B cell (primary cell): ENCODE data around the gene AMH. TPM values are rescaled to one million over a fixed set of nuclear protein-coding genes. Genes with fewer than 3 reads are reported as not detected.

Source experiments
- ATAC-seq: fragments of 200-7000 bp; cut with Tn5 transposase; one replicate; pipeline ENCODE4 v1.10.0; 2021; ENCODE audit warnings: low read depth, mild to moderate bottlenecking, moderate number of reproducible peaks, moderate library complexity
- CTCF ChIA-PET: fragments of 350-600 bp; sonication (Branson Sonifier 250); formaldehyde crosslinking; loops from one replicate; lab custom pipeline; 2021; ENCODE audit warnings: antibody characterized with exemption, inconsistent platforms; lab: Charles Lee
- POLR2A ChIA-PET: fragments of 350-600 bp; sonication (Branson Sonifier 250); formaldehyde crosslinking; loops from one replicate; lab custom pipeline; 2021; ENCODE audit warnings: antibody characterized with exemption; lab: Charles Lee
- DNase-seq: peaks from one replicate; pipeline ENCODE4 v3.0.0; 2013
- H2AFZ ChIP-seq: 2 replicates; pipeline ENCODE4 v1.6.1; 2012; ENCODE audit warnings: mild to moderate bottlenecking, low read depth, low read length; ENCODE audit not compliant: insufficient read depth, poor library complexity, severe bottlenecking
- H3K27ac ChIP-seq, 2 donors: 1 replicate in 1 of 2; 2 replicates in 1 of 2; pipeline ENCODE4 v1.5.1; 2012 to 2013; ENCODE audit warnings: low read length in 2 of 2, mild to moderate bottlenecking in 2 of 2, moderate library complexity in 1 of 2
- H3K27me3 ChIP-seq, 4 experiments: fragments of 200-600 bp in 1 of 4; sonication (generic) in 1 of 4; replicated peaks in 1 of 4; 1 replicate in 2 of 4; 2 replicates in 2 of 4; pipeline versions ENCODE4 v1.6.1 to v1.7.0; 2013 to 2016; ENCODE audit warnings: low read length in 3 of 4, mild to moderate bottlenecking in 2 of 4, mixed read lengths in 1 of 4, moderate library complexity in 1 of 4; ENCODE audit not compliant: insufficient read depth in 4 of 4, control insufficient read depth in 3 of 4; ENCODE audit errors: control extremely low read depth in 1 of 4
- H3K36me3 ChIP-seq, 2 experiments: replicated peaks in 1 of 2; 1 replicate in 1 of 2; 2 replicates in 1 of 2; pipeline versions ENCODE4 v1.6.1 to v1.7.1; 2013; ENCODE audit warnings: low read length in 1 of 2; ENCODE audit not compliant: insufficient read depth in 2 of 2, control insufficient read depth in 1 of 2; ENCODE audit errors: control extremely low read depth in 1 of 2, extremely low read depth in 1 of 2
- H3K4me1 ChIP-seq, 2 donors: fragments of 200-600 bp in 1 of 2; sonication (generic) in 1 of 2; 1 replicate in 1 of 2; 2 replicates in 1 of 2; pipeline versions ENCODE4 v1.5.1 to v1.6.1; 2013 to 2017; ENCODE audit warnings: low read length in 2 of 2; ENCODE audit not compliant: control insufficient read depth in 2 of 2, insufficient read depth in 2 of 2
- H3K4me2 ChIP-seq: replicated peaks from 2 replicates; pipeline ENCODE3; 2012; ENCODE audit warnings: mild to moderate bottlenecking, low read depth, low read length; ENCODE audit not compliant: poor library complexity, severe bottlenecking
- H3K4me3 ChIP-seq, 5 experiments: fragments of 200-600 bp in 1 of 5; sonication (generic) in 1 of 5; 1 replicate in 3 of 5; 2 replicates in 2 of 5; pipeline versions ENCODE4 v1.5.1 to v1.7.0; 2011 to 2016; ENCODE audit warnings: low read length in 4 of 5, mild to moderate bottlenecking in 4 of 5, low read depth in 2 of 5, control low read depth in 1 of 5, moderate library complexity in 1 of 5; ENCODE audit not compliant: insufficient read depth in 1 of 5; ENCODE audit errors: control extremely low read depth in 1 of 5, extremely low read depth in 1 of 5
- H3K79me2 ChIP-seq: fragments of 200-600 bp; sonication (generic); one replicate; pipeline ENCODE4 v1.6.0; 2016; ENCODE audit warnings: low read length; ENCODE audit not compliant: control insufficient read depth, insufficient read depth
- H3K9ac ChIP-seq: fragments of 200-600 bp; sonication (generic); 2 replicates; pipeline ENCODE4 v1.6.1; 2017; ENCODE audit warnings: mild to moderate bottlenecking, low read length, moderate library complexity
- H3K9me3 ChIP-seq, 3 donors: one replicate each; pipeline versions ENCODE4 v1.6.1 to v1.7.1; 2013; ENCODE audit warnings: low read length in 2 of 3; ENCODE audit not compliant: control insufficient read depth in 2 of 3, insufficient read depth in 1 of 3; ENCODE audit errors: control extremely low read depth in 1 of 3
- H4K20me1 ChIP-seq: 2 replicates; pipeline ENCODE4 v1.6.0; 2012; ENCODE audit warnings: mild to moderate bottlenecking, low read length; ENCODE audit not compliant: insufficient read depth, control insufficient read depth, poor library complexity, severe bottlenecking
- H3K27ac Mint-ChIP-seq: one replicate; pipeline ENCODE4 v1.8.0; 2021; ENCODE audit warnings: mixed read lengths
- H3K27me3 Mint-ChIP-seq: one replicate; pipeline ENCODE4 v1.8.0; 2021; ENCODE audit warnings: mixed read lengths
- H3K4me1 Mint-ChIP-seq: one replicate; pipeline ENCODE4 v1.8.0; 2021; ENCODE audit warnings: mixed read lengths
- H3K4me3 Mint-ChIP-seq: one replicate; pipeline ENCODE4 v1.8.0; 2021; ENCODE audit warnings: mixed read lengths
- H3K9me3 Mint-ChIP-seq: one replicate; pipeline ENCODE4 v1.8.0; 2022; ENCODE audit warnings: mixed read lengths; ENCODE audit not compliant: insufficient read depth
- CTCF ChIP-seq: fragments of 200-600 bp; IDR thresholded peaks from one replicate; pipeline ENCODE4 v1.8.0; 2022; ENCODE audit warnings: antibody characterized with exemption, mild to moderate bottlenecking
- EZH2 ChIP-seq: IDR thresholded peaks from 2 replicates; pipeline ENCODE4 v1.6.1; 2012; ENCODE audit warnings: borderline replicate concordance, low read depth, mild to moderate bottlenecking, moderate library complexity, low read length; ENCODE audit not compliant: insufficient read depth, poor library complexity, severe bottlenecking
- WGBS: methylation state at CpG from one replicate; pipeline ENCODE4 v1.1.5; 2013; ENCODE audit warnings: missing lambda C conversion rate; ENCODE audit not compliant: insufficient coverage; 5-methylcytosine and 5-hydroxymethylcytosine counted together
- intact Hi-C: fragments of 100-400 bp; cut with micrococcal nuclease; formaldehyde crosslinking; loops from one replicate; pipeline ENCODE4 v1.10.0; 2022
- polyA plus RNA-seq: library from polyadenylated mRNA; depleted of rRNA; stranded (reverse); fragments of >200 nt; gene quantifications from 2 replicates; pipeline ENCODE4 v1.2.3, GENCODE V29; 2012
- total RNA-seq, 2 donors: library from RNA; stranded (reverse); fragments of 120-200 nt in 1 of 2; gene quantifications; 1 replicate in 1 of 2; 2 replicates in 1 of 2; pipeline versions ENCODE4 v1.2.3 to v1.2.4, GENCODE V29; 2013 to 2022

The AMH gene
- total and polyA plus RNA-seq, 2 donors (not counting 1 experiment from before 2014, with no cell fraction given), result 1.5 to 4.5 TPM

- intact Hi-C loops, result loop anchor here (2.0 to 5.0 kb wide), 2 partner anchors 13 to 35 kb away; no protein-coding TSS in a partner anchor
- peak overlapping the region; percentile 97 for H3K4me3 Mint-ChIP-seq
- WGBS, result 52% methylated on average over 13 of the region's 13 CpGs
Observed at GRCh38 chr19:2287585-2288337, 38.6 kb downstream of the AMH start.

More at GRCh38 chr19:2287585-2288337, 38.6 kb downstream of the AMH start:
- peak overlapping the region; percentile 87 for H3K27ac Mint-ChIP-seq
- POLR2A ChIA-PET, result interaction anchor here (0.6 to 3.4 kb wide), 14 partner anchors 10 to 934 kb away, joined by 3 to 65 read pairs (median 5); partner anchors contain the start of genes LSM7, MKNK2 and SPPL2B
- Histone ChIP-seq H2AFZ (no peak overlapping the region), H3K9me3 (no peaks in the 10 kb centered on the region), H3K79me2 (peaks cover 39% of the 10 kb centered on the region), H3K4me2 (peak overlapping the region; percentile 82), H3K4me1 (peaks cover 31 to 46% of the 10 kb centered on the region in 2 donors), H3K4me3 (no peak overlapping the region), H4K20me1 (peaks cover 20% of the 10 kb centered on the region), H3K9ac (no peak overlapping the region), H3K36me3 (peaks cover 0 to 4% of the 10 kb centered on the region in 2 experiments), H3K27ac (no peak overlapping the region), H3K27me3 (no peaks in the 10 kb centered on the region)
- DNase-seq, result no peak
- H3K27me3 Mint-ChIP-seq, result no peaks in the 10 kb centered on the region
- TF ChIP-seq CTCF (no peak), EZH2 (no peak)
- peaks cover 41% of the 10 kb centered on the region for H3K4me1 Mint-ChIP-seq
- ATAC-seq, result no peak
- CTCF ChIA-PET, result interaction anchor here (1.0 to 3.2 kb wide), 7 partner anchors 9 to 45 kb away, joined by 3 to 30 read pairs (median 8); no protein-coding TSS in a partner anchor
- H3K9me3 Mint-ChIP-seq, result no peaks in the 10 kb centered on the region
